Measurements from ENCODE around the gene DCBLD1. TPM values are rescaled to one million over a fixed set of nuclear protein-coding genes. Genes with fewer than 3 reads are reported as not detected.
"Not testable (repeated sequence)": the region's sequence is repeated elsewhere in the genome, so short reads cannot be mapped to it uniquely, and the experiment has no call there.

The DCBLD1 gene
- total RNA-seq: 1 to 10 TPM; 1.2 to 1.6 TPM

- peak within 1 kb of the TSS; percentile 27 for H3K27ac Mint-ChIP-seq
- peak within 1 kb of the TSS; percentile 75 for H3K4me3 Mint-ChIP-seq
- no peaks in the 10 kb centered on the region for H3K36me3 Mint-ChIP-seq (ENCODE audit: low read depth)
- peaks cover 50% of the 10 kb centered on the region for H3K27me3 Mint-ChIP-seq
- POLR2A ChIA-PET: interaction anchor here (0.7 kb wide), 1 partner anchor 9 kb away, joined by 3 read pairs; no protein-coding TSS in a partner anchor
- DNase-seq: peak; percentile 72
- ATAC-seq: peak; percentile 86
- H3K9me3 Mint-ChIP-seq (ENCODE audit: low read depth): no peaks in the 10 kb centered on the region
- peaks cover 15% of the 10 kb centered on the region for H3K4me1 Mint-ChIP-seq
- CTCF ChIA-PET: interaction anchor here (0.6 to 1.6 kb wide), 3 partner anchors 32 to 78 kb away, joined by 3 to 5 read pairs (median 3); no protein-coding TSS in a partner anchor
- intact Hi-C loops (cut with DNase I, micrococcal nuclease): loop anchor here (1.0 to 10.0 kb wide), 7 partner anchors 34 to 798 kb away; partner anchors contain the start of genes GOPC (in 1 of the 2), KPNA5 (in 1 of the 2) and NUS1 (in 1 of the 2)
These were observed at the start of gene DCBLD1 for GRCh38 chr6:117482240-117483003. DCBLD1 (plus strand) TSS chr6:117482674; CDS start chr6:117482782, 108 bp downstream.

- no peaks in the 10 kb centered on the region for H3K4me1 Mint-ChIP-seq
- no peak for ATAC-seq
- H3K9me3 Mint-ChIP-seq (ENCODE audit: low read depth): no peaks in the 10 kb centered on the region
- H3K36me3 Mint-ChIP-seq (ENCODE audit: low read depth): no peaks in the 10 kb centered on the region
- no peak overlapping the region for H3K27ac Mint-ChIP-seq
- DNase-seq: no peak
- ChIA-PET CTCF (interaction anchor here (1.1 to 1.4 kb wide), 2 partner anchors 8 to 9 kb away, joined by 3 to 5 read pairs; no protein-coding TSS in a partner anchor), POLR2A (interaction anchor here (0.6 kb wide), 1 partner anchor 162 kb away, joined by 4 read pairs; the partner anchor contains the start of gene GOPC)
- H3K27me3 Mint-ChIP-seq: peaks cover 25% of the 10 kb centered on the region
- intact Hi-C loops (cut with DNase I, micrococcal nuclease): no loop called here
- H3K4me3 Mint-ChIP-seq: no peak overlapping the region
These were observed 41.6 kb upstream of the DCBLD1 start for GRCh38 chr6:117440706-117441525.

GRCh38 chr6:117441824-117442264 is 40.6 kb upstream of the DCBLD1 start:
- Mint-ChIP-seq H3K27me3 (peaks cover 26% of the 10 kb centered on the region), H3K36me3 (ENCODE audit: low read depth) (no peaks in the 10 kb centered on the region), H3K27ac (no peak overlapping the region), H3K4me3 (no peak overlapping the region), H3K4me1 (no peaks in the 10 kb centered on the region), H3K9me3 (ENCODE audit: low read depth) (no peaks in the 10 kb centered on the region)
- ChIA-PET POLR2A (no interaction called here), CTCF (interaction anchor here (1.1 to 1.4 kb wide), 2 partner anchors 8 to 9 kb away, joined by 3 to 5 read pairs; no protein-coding TSS in a partner anchor)
- no peak for ATAC-seq
- no peak for DNase-seq
- intact Hi-C loops (cut with DNase I, micrococcal nuclease): no loop called here

GRCh38 chr6:117442313-117442712 is 40.2 kb upstream of the DCBLD1 start:
- H3K36me3 Mint-ChIP-seq (ENCODE audit: low read depth); ATAC-seq; H3K9me3 Mint-ChIP-seq (ENCODE audit: low read depth); CTCF ChIA-PET; intact Hi-C loops (cut with DNase I, micrococcal nuclease); DNase-seq; H3K4me1 Mint-ChIP-seq; H3K4me3 Mint-ChIP-seq; POLR2A ChIA-PET; H3K27ac Mint-ChIP-seq: not testable (repeated sequence)
- peaks cover 27% of the 10 kb centered on the region for H3K27me3 Mint-ChIP-seq

GRCh38 chr6:117444600-117444999 is 37.9 kb upstream of the DCBLD1 start:
- Mint-ChIP-seq H3K4me3 (no peak overlapping the region), H3K9me3 (ENCODE audit: low read depth) (no peaks in the 10 kb centered on the region), H3K27ac (no peak overlapping the region), H3K27me3 (peaks cover 23% of the 10 kb centered on the region), H3K36me3 (ENCODE audit: low read depth) (no peaks in the 10 kb centered on the region), H3K4me1 (no peaks in the 10 kb centered on the region)
- ChIA-PET POLR2A (interaction anchor here (0.6 kb wide), 2 partner anchors 29 to 331 kb away, joined by 3 read pairs; no protein-coding TSS in a partner anchor), CTCF (interaction anchor here (0.7 to 1.9 kb wide), 6 partner anchors 11 to 163 kb away, joined by 3 to 8 read pairs (median 4); no protein-coding TSS in a partner anchor)
- DNase-seq (no peak), ATAC-seq (no peak)
- intact Hi-C loops (cut with DNase I, micrococcal nuclease): no loop called here

GRCh38 chr6:117446861-117447260 is 35.6 kb upstream of the DCBLD1 start:
- H3K4me1 Mint-ChIP-seq: no peaks in the 10 kb centered on the region
- peaks cover 21% of the 10 kb centered on the region for H3K27me3 Mint-ChIP-seq
- ChIA-PET CTCF (no interaction called here), POLR2A (no interaction called here)
- H3K36me3 Mint-ChIP-seq (ENCODE audit: low read depth): no peaks in the 10 kb centered on the region
- ATAC-seq (no peak), DNase-seq (no peak)
- no peak overlapping the region for H3K27ac Mint-ChIP-seq
- H3K9me3 Mint-ChIP-seq (ENCODE audit: low read depth): no peaks in the 10 kb centered on the region
- H3K4me3 Mint-ChIP-seq: no peak overlapping the region
- intact Hi-C loops (cut with DNase I, micrococcal nuclease): no loop called here

- Mint-ChIP-seq H3K9me3 (ENCODE audit: low read depth) (no peaks in the 10 kb centered on the region), H3K4me3 (no peak overlapping the region), H3K36me3 (ENCODE audit: low read depth) (no peaks in the 10 kb centered on the region), H3K4me1 (no peaks in the 10 kb centered on the region), H3K27ac (no peak overlapping the region), H3K27me3 (peaks cover 18% of the 10 kb centered on the region)
- ChIA-PET CTCF (interaction anchor here (1.0 kb wide), 1 partner anchor 157 kb away, joined by 3 read pairs; no protein-coding TSS in a partner anchor), POLR2A (no interaction called here)
- ATAC-seq (no peak), DNase-seq (no peak)
- intact Hi-C loops (cut with DNase I, micrococcal nuclease): loop anchor here in 1 of 2 experiments (2.0 kb wide), 1 partner anchor 35 kb away; the partner anchor contains the start of gene DCBLD1
These were observed 34.5 kb upstream of the DCBLD1 start for GRCh38 chr6:117448011-117448410.

- ATAC-seq: no peak
- Mint-ChIP-seq H3K27ac (no peak overlapping the region), H3K9me3 (ENCODE audit: low read depth) (no peaks in the 10 kb centered on the region), H3K4me3 (no peak overlapping the region), H3K4me1 (no peaks in the 10 kb centered on the region), H3K36me3 (ENCODE audit: low read depth) (no peaks in the 10 kb centered on the region), H3K27me3 (peaks cover 15% of the 10 kb centered on the region)
- ChIA-PET CTCF (interaction anchor here (1.0 to 5.7 kb wide), 13 partner anchors 11 to 162 kb away, joined by 3 to 75 read pairs (median 5); no protein-coding TSS in a partner anchor), POLR2A (no interaction called here)
- DNase-seq: no peak
- intact Hi-C loops (cut with DNase I, micrococcal nuclease): loop anchor here in 1 of 2 experiments (2.0 kb wide), 1 partner anchor 34 kb away; the partner anchor contains the start of gene DCBLD1
These were observed 33.6 kb upstream of the DCBLD1 start for GRCh38 chr6:117448732-117449485.

GRCh38 chr6:117449549-117450439 is 32.7 kb upstream of the DCBLD1 start:
- intact Hi-C loops (cut with DNase I, micrococcal nuclease): loop anchor here (1.0 to 2.0 kb wide), 4 partner anchors 33 to 156 kb away; partner anchors contain the start of gene DCBLD1 (in 1 of the 2)
- Mint-ChIP-seq H3K4me1 (no peaks in the 10 kb centered on the region), H3K36me3 (ENCODE audit: low read depth) (no peaks in the 10 kb centered on the region), H3K27me3 (peaks cover 12% of the 10 kb centered on the region), H3K4me3 (no peak overlapping the region), H3K9me3 (ENCODE audit: low read depth) (no peaks in the 10 kb centered on the region), H3K27ac (no peak overlapping the region)
- CTCF ChIA-PET: interaction anchor here (0.6 to 5.7 kb wide), 40 partner anchors 8 to 897 kb away, joined by 3 to 75 read pairs (median 5); partner anchors contain the start of gene GOPC
- ATAC-seq (no peak), DNase-seq (peak; percentile 72)
- POLR2A ChIA-PET: interaction anchor here (0.5 to 0.9 kb wide), 4 partner anchors 16 to 878 kb away, joined by 3 to 7 read pairs (median 4); partner anchors contain the start of gene RWDD1

- H3K27ac Mint-ChIP-seq: no peak overlapping the region
- H3K36me3 Mint-ChIP-seq (ENCODE audit: low read depth): no peaks in the 10 kb centered on the region
- peaks cover 4% of the 10 kb centered on the region for H3K27me3 Mint-ChIP-seq
- CTCF ChIA-PET: interaction anchor here (0.8 to 5.7 kb wide), 5 partner anchors 54 to 155 kb away, joined by 3 to 75 read pairs (median 4); no protein-coding TSS in a partner anchor
- intact Hi-C loops (cut with DNase I, micrococcal nuclease): loop anchor here in 1 of 2 experiments (2.0 kb wide), 1 partner anchor 105 kb away; no protein-coding TSS in a partner anchor
- no peak overlapping the region for H3K4me3 Mint-ChIP-seq
- H3K4me1 Mint-ChIP-seq: no peaks in the 10 kb centered on the region
- H3K9me3 Mint-ChIP-seq (ENCODE audit: low read depth): no peaks in the 10 kb centered on the region
- no peak for DNase-seq
- POLR2A ChIA-PET: no interaction called here
- ATAC-seq: no peak
These were observed 30.8 kb upstream of the DCBLD1 start for GRCh38 chr6:117451671-117452070.
